ENCODE results near the gene SLC6A4. TPM values are rescaled to one million over a fixed set of nuclear protein-coding genes. Genes with fewer than 3 reads are reported as not detected.

SLC6A4 gene
- total and polyA plus RNA-seq, 2 of the 8 experiments (the other 6 are each of a cell fraction or from before 2014, with no cell fraction given) = 0.09 to 0.33 TPM

GRCh38 chr17:30210901-30211300, 24.6 kb downstream of the SLC6A4 start (continued):
- TF ChIP-seq RXRA (IDR thresholded peaks at IDR 0.05; ENCODE audit: insufficient read depth, low read depth, low read length) (no peak), SIX5 (IDR thresholded peaks at IDR 0.05; ENCODE audit: low read depth, low read length) (no peak), SP1 (IDR thresholded peaks at IDR 0.05; ENCODE audit: low read depth, low read length) (no peak), E2F6 (IDR thresholded peaks at IDR 0.05) (no peak), KDM4A (IDR thresholded peaks at IDR 0.05; ENCODE audit: low read depth, low read length, severe bottlenecking) (no peak)

All from H1 (cell line).